HEK293 (cell line): ENCODE measurements around the gene CFL1.
A peak's percentile ranks its signal among the peaks of the same experiment; 100 is the strongest.

ENCODE experiments used
- KLF1 ChIP-seq: fragments of 450-650 bp; formaldehyde crosslinking; IDR thresholded peaks from 2 replicates; pipeline ENCODE4 v1.5.1; 2016; ENCODE audit warnings: missing biosample characterization, missing genetic modification characterization
- KLF10 ChIP-seq: fragments of 450-650 bp; IDR thresholded peaks from 2 replicates; pipeline ENCODE4 v1.5.1; 2018; ENCODE audit warnings: missing biosample characterization, mild to moderate bottlenecking, missing genetic modification characterization
- KLF9 ChIP-seq: fragments of 450-650 bp; formaldehyde crosslinking; IDR thresholded peaks from 2 replicates; pipeline ENCODE4 v1.5.1; 2016; ENCODE audit warnings: missing biosample characterization, missing genetic modification characterization, low read depth
- MZF1 ChIP-seq: fragments of 450-650 bp; formaldehyde crosslinking; IDR thresholded peaks from 2 replicates; pipeline ENCODE4 v1.5.1; 2017; ENCODE audit warnings: missing biosample characterization, missing genetic modification characterization, borderline replicate concordance
- REPIN1 ChIP-seq: fragments of 450-650 bp; formaldehyde crosslinking; IDR thresholded peaks from 2 replicates; pipeline ENCODE4 v1.5.1; 2017; ENCODE audit warnings: missing biosample characterization, missing genetic modification characterization, low read depth
- SALL2 ChIP-seq: fragments of 450-650 bp; formaldehyde crosslinking; IDR thresholded peaks from 2 replicates; pipeline ENCODE4 v1.5.0; 2017; ENCODE audit warnings: missing biosample characterization, mild to moderate bottlenecking, missing genetic modification characterization, borderline replicate concordance
- SCRT1 ChIP-seq: fragments of 450-650 bp; formaldehyde crosslinking; IDR thresholded peaks from 2 replicates; pipeline ENCODE4 v1.5.1; 2016; ENCODE audit warnings: missing biosample characterization, missing genetic modification characterization, borderline replicate concordance
- SP3 ChIP-seq: fragments of 450-650 bp; formaldehyde crosslinking; IDR thresholded peaks from 2 replicates; pipeline ENCODE4 v1.5.1; 2016; ENCODE audit warnings: missing biosample characterization, missing genetic modification characterization
- ZBTB8A ChIP-seq: fragments of 450-650 bp; formaldehyde crosslinking; IDR thresholded peaks from 2 replicates; pipeline ENCODE4 v1.5.1; 2016; ENCODE audit warnings: missing biosample characterization, missing genetic modification characterization
- ZNF169 ChIP-seq: fragments of 450-650 bp; formaldehyde crosslinking; IDR thresholded peaks from 2 replicates; pipeline ENCODE4 v1.5.1; 2016; ENCODE audit warnings: missing biosample characterization, missing genetic modification characterization
- ZNF274 ChIP-seq, 2 experiments: fragments of 200-500 bp in 1 of 2; fragments of 450-650 bp in 1 of 2; sonication (Bioruptor generic) in 1 of 2; formaldehyde crosslinking in 1 of 2; IDR thresholded peaks; 2 replicates each; pipeline versions ENCODE4 v1.5.1 to v1.6.1; 2014 to 2016; ENCODE audit warnings: borderline replicate concordance in 1 of 2, inconsistent platforms in 1 of 2, low read length in 1 of 2, missing biosample characterization in 1 of 2, missing genetic modification characterization in 1 of 2
- ZNF292 ChIP-seq: fragments of 450-650 bp; formaldehyde crosslinking; IDR thresholded peaks from 2 replicates; pipeline ENCODE4 v1.5.1; 2016; ENCODE audit warnings: low read depth, missing biosample characterization, missing genetic modification characterization, borderline replicate concordance
- ZNF335 ChIP-seq: fragments of 450-650 bp; formaldehyde crosslinking; conservative IDR thresholded peaks from 2 replicates; pipeline ENCODE4 v1.5.1; 2016; ENCODE audit warnings: missing biosample characterization, missing genetic modification characterization
- ZNF354C ChIP-seq: fragments of 450-650 bp; formaldehyde crosslinking; IDR thresholded peaks from 2 replicates; pipeline ENCODE4 v1.5.1; 2016; ENCODE audit warnings: missing biosample characterization, missing genetic modification characterization, low read depth, borderline replicate concordance
- ZNF37A ChIP-seq: fragments of 450-650 bp; IDR thresholded peaks from 2 replicates; pipeline ENCODE4 v1.5.1; 2018; ENCODE audit warnings: missing biosample characterization, missing genetic modification characterization
- ZNF391 ChIP-seq: fragments of 450-650 bp; formaldehyde crosslinking; IDR thresholded peaks from 2 replicates; pipeline ENCODE4 v1.5.1; 2016; ENCODE audit warnings: low read depth, missing biosample characterization, missing genetic modification characterization, borderline replicate concordance
- ZNF416 ChIP-seq: fragments of 450-650 bp; formaldehyde crosslinking; IDR thresholded peaks from 2 replicates; pipeline ENCODE4 v1.5.1; 2016; ENCODE audit warnings: missing biosample characterization, missing genetic modification characterization
- ZNF423 ChIP-seq: fragments of 450-650 bp; formaldehyde crosslinking; IDR thresholded peaks from 2 replicates; pipeline ENCODE4 v1.5.1; 2016; ENCODE audit warnings: missing biosample characterization, missing genetic modification characterization
- ZNF488 ChIP-seq: fragments of 450-650 bp; formaldehyde crosslinking; IDR thresholded peaks from 2 replicates; pipeline ENCODE4 v1.5.1; 2016; ENCODE audit warnings: missing biosample characterization, missing genetic modification characterization
- ZNF548 ChIP-seq: fragments of 450-650 bp; formaldehyde crosslinking; IDR thresholded peaks from 2 replicates; pipeline ENCODE4 v1.5.1; 2016; ENCODE audit warnings: missing biosample characterization, missing genetic modification characterization
- ZNF555 ChIP-seq: fragments of 450-650 bp; formaldehyde crosslinking; conservative IDR thresholded peaks from 2 replicates; pipeline ENCODE4 v1.5.1; 2017; ENCODE audit warnings: missing biosample characterization, mild to moderate bottlenecking, missing genetic modification characterization, inconsistent platforms
- ZNF654 ChIP-seq: fragments of 450-650 bp; formaldehyde crosslinking; IDR thresholded peaks from 2 replicates; pipeline ENCODE4 v1.5.1; 2016; ENCODE audit warnings: low read depth, missing biosample characterization, missing genetic modification characterization
- ZNF660 ChIP-seq: fragments of 450-650 bp; IDR thresholded peaks from 2 replicates; pipeline ENCODE4 v1.5.1; 2018; ENCODE audit warnings: missing biosample characterization, mild to moderate bottlenecking, missing genetic modification characterization
- ZNF701 ChIP-seq: fragments of 450-650 bp; formaldehyde crosslinking; IDR thresholded peaks from 2 replicates; pipeline ENCODE4 v1.5.1; 2016; ENCODE audit warnings: missing biosample characterization, missing genetic modification characterization
- TF ChIP-seq, protein P1 (sequence below): fragments of 450-650 bp; formaldehyde crosslinking; IDR thresholded peaks from 2 replicates; pipeline ENCODE4 v1.5.1; 2016; ENCODE audit warnings: missing biosample characterization, missing genetic modification characterization
- TF ChIP-seq, protein P2 (sequence below): IDR thresholded peaks from 2 replicates; pipeline ENCODE4 v1.6.1; 2011; ENCODE audit warnings: mild to moderate bottlenecking, low read depth, low read length, borderline replicate concordance
- TF ChIP-seq, protein P3 (sequence below): fragments of 450-650 bp; formaldehyde crosslinking; IDR thresholded peaks from 2 replicates; pipeline ENCODE4 v1.5.1; 2016; ENCODE audit warnings: missing biosample characterization, missing genetic modification characterization, borderline replicate concordance
- TF ChIP-seq, protein P4 (sequence below): fragments of 450-650 bp; formaldehyde crosslinking; IDR thresholded peaks from 2 replicates; pipeline ENCODE4 v1.5.1; 2016; ENCODE audit warnings: missing biosample characterization, missing genetic modification characterization
- TF ChIP-seq, protein P5 (sequence below): fragments of 450-650 bp; formaldehyde crosslinking; IDR thresholded peaks from 2 replicates; pipeline ENCODE4 v1.5.1; 2016; ENCODE audit warnings: missing biosample characterization, missing genetic modification characterization

The CFL1 gene

DNA sequence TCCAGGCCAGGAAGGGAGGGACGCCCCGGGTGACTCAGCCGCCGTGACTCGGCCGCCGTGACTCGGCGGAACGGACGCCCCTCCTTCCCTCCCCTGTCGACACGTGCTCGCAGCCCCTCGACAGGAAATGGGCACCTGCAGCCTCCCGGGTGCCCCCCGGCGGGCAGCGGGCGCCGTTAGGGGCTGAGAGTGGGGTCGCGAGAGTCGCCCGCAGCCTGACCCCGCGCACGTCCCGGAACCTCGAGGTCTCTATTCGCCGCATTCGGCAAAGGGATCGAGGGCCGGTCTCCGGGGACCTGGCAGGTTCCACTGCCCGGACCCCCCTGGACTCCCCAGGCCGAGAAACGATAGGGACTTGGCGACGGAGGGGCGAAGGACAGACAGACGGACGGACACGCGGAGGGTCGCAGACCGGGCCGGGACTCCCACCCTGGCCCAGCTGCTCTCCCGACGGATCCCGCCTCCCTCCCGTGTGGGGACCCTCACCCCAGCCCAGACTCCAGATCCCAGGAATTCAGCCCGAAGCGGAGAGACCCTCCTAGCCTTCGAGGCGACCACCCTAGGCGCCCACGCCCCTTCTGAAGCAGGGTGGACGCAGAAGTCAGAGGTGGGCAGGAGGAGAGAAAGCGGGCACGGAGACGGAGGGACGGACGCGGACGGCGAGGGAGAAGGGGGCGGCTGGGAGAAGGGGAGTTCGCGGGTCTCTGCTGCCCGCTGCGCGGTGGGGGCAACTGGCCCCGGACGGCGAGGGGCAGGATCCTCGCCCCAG is 41.6 kb upstream of the CFL1 start (continued):
- TF ChIP-seq ZNF488, result no peak
- peak; percentile 99 for TF ChIP-seq ZBTB8A
- peak; percentile 65 for TF ChIP-seq ZNF335
- TF ChIP-seq SCRT1 (tag by site-specific recombination), result no peak
- no peak for TF ChIP-seq ZNF354C
- TF ChIP-seq REPIN1, result peak; percentile 26; the same call in 1 of the 2 replicates
- TF ChIP-seq, protein P1, sequence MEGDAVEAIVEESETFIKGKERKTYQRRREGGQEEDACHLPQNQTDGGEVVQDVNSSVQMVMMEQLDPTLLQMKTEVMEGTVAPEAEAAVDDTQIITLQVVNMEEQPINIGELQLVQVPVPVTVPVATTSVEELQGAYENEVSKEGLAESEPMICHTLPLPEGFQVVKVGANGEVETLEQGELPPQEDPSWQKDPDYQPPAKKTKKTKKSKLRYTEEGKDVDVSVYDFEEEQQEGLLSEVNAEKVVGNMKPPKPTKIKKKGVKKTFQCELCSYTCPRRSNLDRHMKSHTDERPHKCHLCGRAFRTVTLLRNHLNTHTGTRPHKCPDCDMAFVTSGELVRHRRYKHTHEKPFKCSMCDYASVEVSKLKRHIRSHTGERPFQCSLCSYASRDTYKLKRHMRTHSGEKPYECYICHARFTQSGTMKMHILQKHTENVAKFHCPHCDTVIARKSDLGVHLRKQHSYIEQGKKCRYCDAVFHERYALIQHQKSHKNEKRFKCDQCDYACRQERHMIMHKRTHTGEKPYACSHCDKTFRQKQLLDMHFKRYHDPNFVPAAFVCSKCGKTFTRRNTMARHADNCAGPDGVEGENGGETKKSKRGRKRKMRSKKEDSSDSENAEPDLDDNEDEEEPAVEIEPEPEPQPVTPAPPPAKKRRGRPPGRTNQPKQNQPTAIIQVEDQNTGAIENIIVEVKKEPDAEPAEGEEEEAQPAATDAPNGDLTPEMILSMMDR (tag by site-specific recombination), result 0 out of 2 replicates have a peak, but pooled peaks have one; percentile 45
- no peak for TF ChIP-seq ZNF37A (tag by site-specific recombination)
- no peak for TF ChIP-seq ZNF660 (tag by site-specific recombination)
- peak; percentile 53; the same call in 1 of the 2 replicates for TF ChIP-seq KLF1 (tag by site-specific recombination)
- no peak for TF ChIP-seq ZNF548 (tag by site-specific recombination)
- no peak for TF ChIP-seq KLF10 (tag by site-specific recombination)
- no peak for TF ChIP-seq ZNF416 (tag by site-specific recombination)
- peak; percentile 46; the same call in 1 of the 2 replicates for TF ChIP-seq SP3 (tag by site-specific recombination)
- no peak for TF ChIP-seq ZNF169 (tag by site-specific recombination)
- TF ChIP-seq, protein P2, sequence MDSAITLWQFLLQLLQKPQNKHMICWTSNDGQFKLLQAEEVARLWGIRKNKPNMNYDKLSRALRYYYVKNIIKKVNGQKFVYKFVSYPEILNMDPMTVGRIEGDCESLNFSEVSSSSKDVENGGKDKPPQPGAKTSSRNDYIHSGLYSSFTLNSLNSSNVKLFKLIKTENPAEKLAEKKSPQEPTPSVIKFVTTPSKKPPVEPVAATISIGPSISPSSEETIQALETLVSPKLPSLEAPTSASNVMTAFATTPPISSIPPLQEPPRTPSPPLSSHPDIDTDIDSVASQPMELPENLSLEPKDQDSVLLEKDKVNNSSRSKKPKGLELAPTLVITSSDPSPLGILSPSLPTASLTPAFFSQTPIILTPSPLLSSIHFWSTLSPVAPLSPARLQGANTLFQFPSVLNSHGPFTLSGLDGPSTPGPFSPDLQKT, result no peak
- no peak for TF ChIP-seq SALL2 (tag by site-specific recombination)
- no peak for TF ChIP-seq ZNF274 (IDR thresholded peaks at IDR 0.05; ENCODE audit: low read length)
- TF ChIP-seq ZNF274 (tag by site-specific recombination; IDR thresholded peaks at IDR 0.05; ENCODE audit: borderline replicate concordance), result no peak
- TF ChIP-seq MZF1 (tag by site-specific recombination), result no peak
- no peak for TF ChIP-seq ZNF292 (tag by site-specific recombination)
- TF ChIP-seq, protein P3, sequence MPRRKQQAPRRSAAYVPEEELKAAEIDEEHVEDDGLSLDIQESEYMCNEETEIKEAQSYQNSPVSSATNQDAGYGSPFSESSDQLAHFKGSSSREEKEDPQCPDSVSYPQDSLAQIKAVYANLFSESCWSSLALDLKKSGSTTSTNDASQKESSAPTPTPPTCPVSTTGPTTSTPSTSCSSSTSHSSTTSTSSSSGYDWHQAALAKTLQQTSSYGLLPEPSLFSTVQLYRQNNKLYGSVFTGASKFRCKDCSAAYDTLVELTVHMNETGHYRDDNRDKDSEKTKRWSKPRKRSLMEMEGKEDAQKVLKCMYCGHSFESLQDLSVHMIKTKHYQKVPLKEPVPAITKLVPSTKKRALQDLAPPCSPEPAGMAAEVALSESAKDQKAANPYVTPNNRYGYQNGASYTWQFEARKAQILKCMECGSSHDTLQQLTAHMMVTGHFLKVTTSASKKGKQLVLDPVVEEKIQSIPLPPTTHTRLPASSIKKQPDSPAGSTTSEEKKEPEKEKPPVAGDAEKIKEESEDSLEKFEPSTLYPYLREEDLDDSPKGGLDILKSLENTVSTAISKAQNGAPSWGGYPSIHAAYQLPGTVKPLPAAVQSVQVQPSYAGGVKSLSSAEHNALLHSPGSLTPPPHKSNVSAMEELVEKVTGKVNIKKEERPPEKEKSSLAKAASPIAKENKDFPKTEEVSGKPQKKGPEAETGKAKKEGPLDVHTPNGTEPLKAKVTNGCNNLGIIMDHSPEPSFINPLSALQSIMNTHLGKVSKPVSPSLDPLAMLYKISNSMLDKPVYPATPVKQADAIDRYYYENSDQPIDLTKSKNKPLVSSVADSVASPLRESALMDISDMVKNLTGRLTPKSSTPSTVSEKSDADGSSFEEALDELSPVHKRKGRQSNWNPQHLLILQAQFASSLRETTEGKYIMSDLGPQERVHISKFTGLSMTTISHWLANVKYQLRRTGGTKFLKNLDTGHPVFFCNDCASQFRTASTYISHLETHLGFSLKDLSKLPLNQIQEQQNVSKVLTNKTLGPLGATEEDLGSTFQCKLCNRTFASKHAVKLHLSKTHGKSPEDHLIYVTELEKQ (tag by site-specific recombination), result no peak
- no peak for TF ChIP-seq ZNF391
- TF ChIP-seq ZNF701, result no peak
- TF ChIP-seq ZNF555 (tag by site-specific recombination), result no peak
- TF ChIP-seq, protein P4, sequence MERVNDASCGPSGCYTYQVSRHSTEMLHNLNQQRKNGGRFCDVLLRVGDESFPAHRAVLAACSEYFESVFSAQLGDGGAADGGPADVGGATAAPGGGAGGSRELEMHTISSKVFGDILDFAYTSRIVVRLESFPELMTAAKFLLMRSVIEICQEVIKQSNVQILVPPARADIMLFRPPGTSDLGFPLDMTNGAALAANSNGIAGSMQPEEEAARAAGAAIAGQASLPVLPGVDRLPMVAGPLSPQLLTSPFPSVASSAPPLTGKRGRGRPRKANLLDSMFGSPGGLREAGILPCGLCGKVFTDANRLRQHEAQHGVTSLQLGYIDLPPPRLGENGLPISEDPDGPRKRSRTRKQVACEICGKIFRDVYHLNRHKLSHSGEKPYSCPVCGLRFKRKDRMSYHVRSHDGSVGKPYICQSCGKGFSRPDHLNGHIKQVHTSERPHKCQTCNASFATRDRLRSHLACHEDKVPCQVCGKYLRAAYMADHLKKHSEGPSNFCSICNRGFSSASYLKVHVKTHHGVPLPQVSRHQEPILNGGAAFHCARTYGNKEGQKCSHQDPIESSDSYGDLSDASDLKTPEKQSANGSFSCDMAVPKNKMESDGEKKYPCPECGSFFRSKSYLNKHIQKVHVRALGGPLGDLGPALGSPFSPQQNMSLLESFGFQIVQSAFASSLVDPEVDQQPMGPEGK (tag by site-specific recombination), result peak; percentile 44; the same call in 1 of the 2 replicates
- TF ChIP-seq ZNF654 (tag by site-specific recombination), result no peak
- TF ChIP-seq, protein P5, sequence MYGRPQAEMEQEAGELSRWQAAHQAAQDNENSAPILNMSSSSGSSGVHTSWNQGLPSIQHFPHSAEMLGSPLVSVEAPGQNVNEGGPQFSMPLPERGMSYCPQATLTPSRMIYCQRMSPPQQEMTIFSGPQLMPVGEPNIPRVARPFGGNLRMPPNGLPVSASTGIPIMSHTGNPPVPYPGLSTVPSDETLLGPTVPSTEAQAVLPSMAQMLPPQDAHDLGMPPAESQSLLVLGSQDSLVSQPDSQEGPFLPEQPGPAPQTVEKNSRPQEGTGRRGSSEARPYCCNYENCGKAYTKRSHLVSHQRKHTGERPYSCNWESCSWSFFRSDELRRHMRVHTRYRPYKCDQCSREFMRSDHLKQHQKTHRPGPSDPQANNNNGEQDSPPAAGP (tag by site-specific recombination), result peak; percentile 87; the same call in 1 of the 2 replicates
- peak; percentile 44 for TF ChIP-seq KLF9 (tag by site-specific recombination)
- no peak for TF ChIP-seq ZNF423
